CD4-positive, CD25-positive, alpha-beta regulatory T cell (primary cell): ENCODE measurements around the gene CEP104. TPM values are rescaled to one million over a fixed set of nuclear protein-coding genes. Genes with fewer than 3 reads are reported as not detected.

Experiments
- ATAC-seq, 2 donors: fragments of 150-1000 bp; cut with Tn5 transposase; one replicate each; pipeline ENCODE4 v1.10.0; 2021; ENCODE audit warnings: low read depth in 2 of 2, moderate number of reproducible peaks in 2 of 2, moderate library complexity in 1 of 2
- DNase-seq, 3 donors: peaks; one replicate each; pipeline versions ENCODE4 v3.0.0 to v3.0.0-alpha.2; 2012 to 2022; ENCODE audit warnings: mixed read lengths in 1 of 3
- H3K27ac ChIP-seq: one replicate; pipeline ENCODE4 v1.7.0; 2013; ENCODE audit warnings: mild to moderate bottlenecking, low read length; ENCODE audit not compliant: insufficient read depth, poor library complexity, severe bottlenecking
- H3K27me3 ChIP-seq: one replicate; pipeline ENCODE4 v1.7.0; 2013; ENCODE audit warnings: low read length; ENCODE audit not compliant: control insufficient read depth, insufficient read depth
- H3K36me3 ChIP-seq: one replicate; pipeline ENCODE4 v1.7.0; 2013; ENCODE audit warnings: mild to moderate bottlenecking, low read length, moderate library complexity; ENCODE audit not compliant: control insufficient read depth, insufficient read depth
- H3K4me1 ChIP-seq: 2 replicates; pipeline ENCODE4 v1.7.0; 2013; ENCODE audit warnings: mild to moderate bottlenecking, low read length; ENCODE audit not compliant: insufficient read depth, control insufficient read depth, poor library complexity, severe bottlenecking
- H3K4me3 ChIP-seq: one replicate; pipeline ENCODE4 v1.7.0; 2013; ENCODE audit warnings: low read depth, mild to moderate bottlenecking, low read length, moderate library complexity
- H3K9me3 ChIP-seq, 2 experiments: 1 replicate in 1 of 2; 2 replicates in 1 of 2; pipeline ENCODE4 v1.7.0; 2013; ENCODE audit warnings: low read length in 2 of 2, mild to moderate bottlenecking in 1 of 2, moderate library complexity in 1 of 2; ENCODE audit not compliant: control insufficient read depth in 2 of 2
- H3K27ac Mint-ChIP-seq, 3 donors: one replicate each; pipeline ENCODE4 v1.8.0; 2020 to 2022; ENCODE audit warnings: mild to moderate bottlenecking in 3 of 3, mixed read lengths in 3 of 3, moderate library complexity in 2 of 3
- H3K27me3 Mint-ChIP-seq: one replicate; pipeline ENCODE4 v1.8.0; 2022; ENCODE audit warnings: mild to moderate bottlenecking, mixed read lengths
- H3K36me3 Mint-ChIP-seq: one replicate; pipeline ENCODE4 v1.8.0; 2020; ENCODE audit warnings: mixed read lengths
- H3K4me1 Mint-ChIP-seq, 4 donors: one replicate each; pipeline ENCODE4 v1.8.0; 2020 to 2022; ENCODE audit warnings: mixed read lengths in 4 of 4, mild to moderate bottlenecking in 1 of 4
- H3K4me3 Mint-ChIP-seq, 4 donors: one replicate each; pipeline ENCODE4 v1.8.0; 2020 to 2022; ENCODE audit warnings: mild to moderate bottlenecking in 4 of 4, mixed read lengths in 4 of 4, moderate library complexity in 3 of 4
- H3K9me3 Mint-ChIP-seq, 7 donors: one replicate each; pipeline ENCODE4 v1.8.0; 2020 to 2022; ENCODE audit warnings: mixed read lengths in 7 of 7, mild to moderate bottlenecking in 3 of 7, moderate library complexity in 2 of 7
- polyA plus RNA-seq, 4 donors: library from polyadenylated mRNA; unstranded; fragments of 300-500 nt; fragmentation: Illumina TruSeq; gene quantifications; one replicate each; pipeline ENCODE4 v1.2.3, GENCODE V29; 2021
- total RNA-seq: library from RNA; stranded (reverse); gene quantifications from one replicate; pipeline ENCODE4 v1.2.3, GENCODE V29; 2022

The CEP104 gene
- total and polyA plus RNA-seq, 5 donors from 2014 or later = 13.5 to 42.3 (median 14.6) TPM

DNA sequence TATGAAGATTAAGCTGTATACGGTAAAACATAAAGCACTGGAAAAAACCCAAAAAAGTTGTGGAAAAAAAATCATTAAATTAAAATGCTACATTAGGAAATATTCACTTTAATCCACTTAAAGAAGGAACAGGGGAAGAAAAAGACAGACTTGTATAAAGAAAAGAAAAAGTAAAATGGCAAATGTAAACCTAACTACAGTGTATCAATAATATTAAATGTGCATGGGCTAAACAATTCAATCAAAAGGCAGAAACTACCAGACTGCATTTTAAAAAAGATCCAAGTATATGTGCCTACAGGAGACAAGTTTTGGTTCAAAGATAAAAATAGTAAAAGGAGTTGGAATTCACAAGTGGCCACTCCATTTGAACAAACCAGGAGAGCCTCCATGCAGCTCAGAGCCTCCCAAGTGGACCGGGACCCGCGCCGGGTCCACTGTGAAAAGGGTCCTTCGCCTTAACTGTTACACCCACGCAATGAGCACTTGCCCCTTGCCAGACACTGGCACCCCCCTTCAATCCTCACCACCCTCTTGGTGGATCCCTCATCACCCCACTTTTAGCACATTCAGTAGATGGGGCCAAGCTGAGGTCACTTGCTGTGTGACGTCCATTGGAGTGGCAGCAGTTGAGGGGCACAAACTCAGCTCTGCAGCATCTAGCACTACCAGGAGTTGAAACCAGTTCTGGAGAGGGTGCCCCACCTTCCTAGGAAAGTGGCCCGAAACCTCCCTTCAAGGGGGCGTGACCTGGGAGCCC, 42.2 kb upstream of the CEP104 start:
- Mint-ChIP-seq H3K9me3 (peaks cover 0 to 14% (median 4%) of the 10 kb centered on the region in 7 donors), H3K36me3 (peaks cover 16% of the 10 kb centered on the region)
- peak overlapping the region; percentile 67 for H3K4me3 ChIP-seq

DNA sequence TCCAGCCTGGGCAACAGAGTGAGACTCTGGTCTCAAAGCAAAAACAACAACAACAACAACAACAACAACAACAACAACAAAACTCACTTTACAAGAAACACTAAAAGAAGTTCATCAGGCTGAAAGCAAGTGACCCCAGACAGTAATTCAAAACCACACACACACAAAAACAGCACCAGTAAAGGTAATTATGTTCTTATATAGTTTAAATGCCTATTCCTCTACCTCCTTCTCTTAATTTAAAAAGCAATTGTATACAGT, 41.4 kb upstream of the CEP104 start:
- H3K27ac ChIP-seq = no peak overlapping the region
- H3K9me3 ChIP-seq = peaks cover 0 to 10% of the 10 kb centered on the region in 2 experiments
- DNase-seq (no peak), ATAC-seq (no peak)
- peaks cover 16% of the 10 kb centered on the region for H3K36me3 Mint-ChIP-seq
- H3K4me1 ChIP-seq = peaks cover 34% of the 10 kb centered on the region
- H3K27ac Mint-ChIP-seq = peak overlapping the region in 1 of 3 donors; percentile 7
- peaks cover 14 to 63% (median 37%) of the 10 kb centered on the region in 4 donors for H3K4me1 Mint-ChIP-seq
- H3K4me3 Mint-ChIP-seq = peak overlapping the region; percentile 71 to 90 (median 84)
- peaks cover 0 to 14% (median 4%) of the 10 kb centered on the region in 7 donors for H3K9me3 Mint-ChIP-seq
- no peak overlapping the region for H3K4me3 ChIP-seq
- H3K27me3 ChIP-seq = no peaks in the 10 kb centered on the region
- peaks cover 12% of the 10 kb centered on the region for H3K36me3 ChIP-seq
- no peaks in the 10 kb centered on the region for H3K27me3 Mint-ChIP-seq

More for the DNA sequence above, 42.2 kb upstream of the CEP104 start:
- Mint-ChIP-seq H3K4me1 (peaks cover 14 to 66% (median 41%) of the 10 kb centered on the region in 4 donors), H3K4me3 (peak overlapping the region; percentile 83 to 95 (median 90)), H3K27ac (peak overlapping the region; percentile 2 to 52 (median 51)), H3K27me3 (no peaks in the 10 kb centered on the region)
- peaks cover 12% of the 10 kb centered on the region for H3K36me3 ChIP-seq
- H3K4me1 ChIP-seq = peaks cover 42% of the 10 kb centered on the region
- no peak for DNase-seq
- ATAC-seq = no peak
- no peaks in the 10 kb centered on the region for H3K27me3 ChIP-seq
- H3K9me3 ChIP-seq = peaks cover 0 to 10% of the 10 kb centered on the region in 2 experiments
- H3K27ac ChIP-seq = peak overlapping the region; percentile 93

GRCh38 chr1:3896396-3897000, 39.5 kb upstream of the CEP104 start:
- Mint-ChIP-seq H3K9me3 (peaks cover 0 to 14% (median 4%) of the 10 kb centered on the region in 7 donors), H3K36me3 (peaks cover 16% of the 10 kb centered on the region), H3K27ac (no peak overlapping the region), H3K4me1 (peaks cover 14 to 48% (median 27%) of the 10 kb centered on the region in 4 donors), H3K27me3 (no peaks in the 10 kb centered on the region), H3K4me3 (peak overlapping the region in 1 of 4 donors; percentile 90)
- H3K36me3 ChIP-seq = peaks cover 14% of the 10 kb centered on the region
- no peak for DNase-seq
- H3K9me3 ChIP-seq = peaks cover 0 to 10% of the 10 kb centered on the region in 2 experiments
- no peak overlapping the region for H3K4me3 ChIP-seq
- no peaks in the 10 kb centered on the region for H3K27me3 ChIP-seq
- no peak for ATAC-seq
- no peak overlapping the region for H3K27ac ChIP-seq
- H3K4me1 ChIP-seq = peaks cover 15% of the 10 kb centered on the region

- Histone ChIP-seq H3K36me3 (peaks cover 19% of the 10 kb centered on the region), H3K9me3 (peaks cover 0 to 10% of the 10 kb centered on the region in 2 experiments), H3K27ac (no peak overlapping the region), H3K4me3 (no peak overlapping the region), H3K4me1 (peaks cover 11% of the 10 kb centered on the region), H3K27me3 (no peaks in the 10 kb centered on the region)
- Mint-ChIP-seq H3K4me1 (peaks cover 14 to 47% (median 27%) of the 10 kb centered on the region in 4 donors), H3K9me3 (peaks cover 0 to 14% (median 4%) of the 10 kb centered on the region in 7 donors), H3K36me3 (peaks cover 16% of the 10 kb centered on the region), H3K4me3 (peak overlapping the region in 1 of 4 donors; percentile 35), H3K27ac (no peak overlapping the region), H3K27me3 (no peaks in the 10 kb centered on the region)
- DNase-seq (no peak), ATAC-seq (no peak)
Observed at GRCh38 chr1:3895951-3896325, 38.9 kb upstream of the CEP104 start.

DNA sequence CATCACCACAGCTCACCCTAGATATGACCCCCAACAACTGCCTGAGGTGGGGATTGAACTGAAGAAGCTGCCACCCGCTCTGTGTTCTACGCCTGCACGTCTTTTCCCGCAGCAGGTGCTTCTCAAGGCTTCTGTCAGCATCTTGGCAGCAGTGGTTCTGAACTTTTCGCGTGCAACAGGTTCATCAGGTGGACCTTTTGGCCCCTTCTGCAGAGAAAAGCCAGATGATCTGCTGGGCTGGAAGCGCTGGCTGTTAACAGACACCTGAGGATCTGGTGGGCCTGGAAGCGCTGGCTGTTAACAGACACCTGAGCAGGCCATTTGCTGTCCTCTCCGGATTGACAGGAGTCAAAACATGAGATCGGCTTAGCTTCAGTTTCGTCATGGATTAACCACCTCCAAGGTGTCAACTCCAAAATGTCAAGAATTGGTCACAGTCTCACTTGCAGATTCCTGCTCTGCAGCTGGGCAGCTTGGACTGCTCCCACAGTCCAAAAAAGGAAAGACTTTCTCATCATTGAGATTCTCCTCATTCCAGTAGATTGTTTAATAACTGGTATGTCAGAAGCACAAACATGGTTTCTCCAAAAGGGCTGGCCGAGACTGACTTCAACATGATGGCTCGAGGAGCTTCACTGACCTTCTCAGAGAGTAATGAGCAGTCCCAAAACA, 38.4 kb upstream of the CEP104 start:
- H3K4me3 ChIP-seq = no peak overlapping the region
- Mint-ChIP-seq H3K4me3 (peak overlapping the region in 2 of 4 donors; percentile 35 to 83), H3K9me3 (peaks cover 0 to 14% (median 4%) of the 10 kb centered on the region in 7 donors), H3K4me1 (peaks cover 14 to 42% (median 28%) of the 10 kb centered on the region in 4 donors), H3K27me3 (no peaks in the 10 kb centered on the region), H3K36me3 (peaks cover 16% of the 10 kb centered on the region), H3K27ac (no peak overlapping the region)
- no peak overlapping the region for H3K27ac ChIP-seq
- peaks cover 0 to 10% of the 10 kb centered on the region in 2 experiments for H3K9me3 ChIP-seq
- peaks cover 9% of the 10 kb centered on the region for H3K4me1 ChIP-seq
- no peaks in the 10 kb centered on the region for H3K27me3 ChIP-seq
- DNase-seq (no peak), ATAC-seq (no peak)
- H3K36me3 ChIP-seq = peaks cover 24% of the 10 kb centered on the region

GRCh38 chr1:3894626-3895278, 37.7 kb upstream of the CEP104 start:
- peaks cover 22% of the 10 kb centered on the region for H3K36me3 Mint-ChIP-seq
- DNase-seq = no peak

DNA sequence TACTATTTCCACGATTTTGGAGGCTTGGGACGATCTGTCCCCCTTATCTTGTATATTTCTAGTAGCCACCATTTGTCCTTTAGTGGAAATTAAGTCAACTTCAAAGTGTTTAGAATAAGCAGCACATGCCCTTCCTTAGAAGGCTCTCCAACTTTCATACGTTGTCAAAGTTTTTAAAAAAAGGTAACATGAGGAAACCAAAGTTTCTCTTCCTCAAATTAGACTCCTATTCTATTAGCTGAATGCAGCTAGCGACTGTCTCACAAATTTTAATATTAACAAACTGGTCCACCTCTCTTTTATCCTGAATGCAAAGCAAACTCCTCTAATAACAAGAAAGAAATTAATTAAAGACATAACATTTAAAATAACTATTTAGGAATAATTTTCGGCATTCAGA, 36.2 kb upstream of the CEP104 start:
- H3K36me3 ChIP-seq = peaks cover 42% of the 10 kb centered on the region
- H3K9me3 ChIP-seq = peaks cover 0 to 6% of the 10 kb centered on the region in 2 experiments
- Mint-ChIP-seq H3K27me3 (no peaks in the 10 kb centered on the region), H3K9me3 (peaks cover 0 to 9% (median 4%) of the 10 kb centered on the region in 7 donors), H3K4me3 (no peak overlapping the region), H3K36me3 (peaks cover 22% of the 10 kb centered on the region), H3K27ac (peak overlapping the region in 1 of 3 donors; percentile 50), H3K4me1 (peaks cover 7 to 28% (median 18%) of the 10 kb centered on the region in 4 donors)
- no peak overlapping the region for H3K4me3 ChIP-seq
- ATAC-seq (no peak), DNase-seq (no peak)
- H3K27ac ChIP-seq = no peak overlapping the region
- no peaks in the 10 kb centered on the region for H3K27me3 ChIP-seq
- H3K4me1 ChIP-seq = no peaks in the 10 kb centered on the region

More at GRCh38 chr1:3894626-3895278, 37.7 kb upstream of the CEP104 start:
- no peak overlapping the region for H3K27ac Mint-ChIP-seq
- H3K4me1 ChIP-seq = peaks cover 9% of the 10 kb centered on the region
- peak overlapping the region in 1 of 4 donors; percentile 83 for H3K4me3 Mint-ChIP-seq
- peaks cover 0 to 14% (median 4%) of the 10 kb centered on the region in 7 donors for H3K9me3 Mint-ChIP-seq
- H3K27ac ChIP-seq = no peak overlapping the region
- no peak for ATAC-seq
- H3K4me1 Mint-ChIP-seq = peaks cover 14 to 41% (median 26%) of the 10 kb centered on the region in 4 donors
- H3K4me3 ChIP-seq = no peak overlapping the region
- H3K27me3 ChIP-seq = no peaks in the 10 kb centered on the region
- no peaks in the 10 kb centered on the region for H3K27me3 Mint-ChIP-seq
- H3K9me3 ChIP-seq = peaks cover 0 to 10% of the 10 kb centered on the region in 2 experiments
- peaks cover 31% of the 10 kb centered on the region for H3K36me3 ChIP-seq
